ENCODE measurements around the gene USP2. TPM values are rescaled to one million over a fixed set of nuclear protein-coding genes. Genes with fewer than 3 reads are reported as not detected.

Gene USP2
- total RNA-seq, 1 experiment from 2014 or later, result 0.14 TPM

- peaks cover 12% of the 10 kb centered on the region for H3K27me3 Mint-ChIP-seq (ENCODE audit: insufficient read depth, unreplicated experiment)
- H3K36me3 Mint-ChIP-seq (ENCODE audit: insufficient read depth, unreplicated experiment), result no peaks in the 10 kb centered on the region
- TF ChIP-seq, protein P1, sequence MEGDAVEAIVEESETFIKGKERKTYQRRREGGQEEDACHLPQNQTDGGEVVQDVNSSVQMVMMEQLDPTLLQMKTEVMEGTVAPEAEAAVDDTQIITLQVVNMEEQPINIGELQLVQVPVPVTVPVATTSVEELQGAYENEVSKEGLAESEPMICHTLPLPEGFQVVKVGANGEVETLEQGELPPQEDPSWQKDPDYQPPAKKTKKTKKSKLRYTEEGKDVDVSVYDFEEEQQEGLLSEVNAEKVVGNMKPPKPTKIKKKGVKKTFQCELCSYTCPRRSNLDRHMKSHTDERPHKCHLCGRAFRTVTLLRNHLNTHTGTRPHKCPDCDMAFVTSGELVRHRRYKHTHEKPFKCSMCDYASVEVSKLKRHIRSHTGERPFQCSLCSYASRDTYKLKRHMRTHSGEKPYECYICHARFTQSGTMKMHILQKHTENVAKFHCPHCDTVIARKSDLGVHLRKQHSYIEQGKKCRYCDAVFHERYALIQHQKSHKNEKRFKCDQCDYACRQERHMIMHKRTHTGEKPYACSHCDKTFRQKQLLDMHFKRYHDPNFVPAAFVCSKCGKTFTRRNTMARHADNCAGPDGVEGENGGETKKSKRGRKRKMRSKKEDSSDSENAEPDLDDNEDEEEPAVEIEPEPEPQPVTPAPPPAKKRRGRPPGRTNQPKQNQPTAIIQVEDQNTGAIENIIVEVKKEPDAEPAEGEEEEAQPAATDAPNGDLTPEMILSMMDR (IDR thresholded peaks at IDR 0.05; ENCODE audit: unreplicated experiment), result no peak
- ChIA-PET CTCF (interaction anchor here (0.6 kb wide), 2 partner anchors 10 to 37 kb away, joined by 3 to 4 read pairs; no protein-coding TSS in a partner anchor), POLR2A (interaction anchor here (1.0 kb wide), 1 partner anchor 13 kb away, joined by 3 read pairs; no protein-coding TSS in a partner anchor)
- peak overlapping the region; percentile 93 for H3K27ac Mint-ChIP-seq (ENCODE audit: low read depth, unreplicated experiment)
- peaks cover 23% of the 10 kb centered on the region for H3K4me1 Mint-ChIP-seq (ENCODE audit: insufficient read depth, unreplicated experiment)
- intact Hi-C loops (cut with micrococcal nuclease), result no loop called here
- peaks cover 4% of the 10 kb centered on the region for H3K9me3 Mint-ChIP-seq (ENCODE audit: unreplicated experiment)
- DNase-seq (ENCODE audit: unreplicated experiment), result no peak
- BruUV-seq (replicated peaks), result no TSS peak
- H3K4me3 Mint-ChIP-seq (ENCODE audit: unreplicated experiment), result no peak overlapping the region
Measured at GRCh38 chr11:119419246-119419645, 37.8 kb upstream of the USP2 start.

GRCh38 chr11:119418759-119419158 lies 37.3 kb upstream of the USP2 start:
- H3K36me3 Mint-ChIP-seq (ENCODE audit: insufficient read depth, unreplicated experiment), result no peaks in the 10 kb centered on the region
- H3K9me3 Mint-ChIP-seq (ENCODE audit: unreplicated experiment), result peaks cover 7% of the 10 kb centered on the region
- DNase-seq (ENCODE audit: unreplicated experiment), result no peak
- intact Hi-C loops (cut with micrococcal nuclease), result no loop called here
- peaks cover 12% of the 10 kb centered on the region for H3K27me3 Mint-ChIP-seq (ENCODE audit: insufficient read depth, unreplicated experiment)
- no TSS peak for BruUV-seq (replicated peaks)
- CTCF ChIA-PET, result interaction anchor here (0.6 to 0.7 kb wide), 2 partner anchors 37 to 54 kb away, joined by 3 read pairs; no protein-coding TSS in a partner anchor
- H3K4me1 Mint-ChIP-seq (ENCODE audit: insufficient read depth, unreplicated experiment), result peaks cover 23% of the 10 kb centered on the region
- H3K27ac Mint-ChIP-seq (ENCODE audit: low read depth, unreplicated experiment), result peak overlapping the region; percentile 93
- H3K4me3 Mint-ChIP-seq (ENCODE audit: unreplicated experiment), result no peak overlapping the region
- TF ChIP-seq, protein P1 (IDR thresholded peaks at IDR 0.05; ENCODE audit: unreplicated experiment), result no peak
- POLR2A ChIA-PET, result no interaction called here

DNA sequence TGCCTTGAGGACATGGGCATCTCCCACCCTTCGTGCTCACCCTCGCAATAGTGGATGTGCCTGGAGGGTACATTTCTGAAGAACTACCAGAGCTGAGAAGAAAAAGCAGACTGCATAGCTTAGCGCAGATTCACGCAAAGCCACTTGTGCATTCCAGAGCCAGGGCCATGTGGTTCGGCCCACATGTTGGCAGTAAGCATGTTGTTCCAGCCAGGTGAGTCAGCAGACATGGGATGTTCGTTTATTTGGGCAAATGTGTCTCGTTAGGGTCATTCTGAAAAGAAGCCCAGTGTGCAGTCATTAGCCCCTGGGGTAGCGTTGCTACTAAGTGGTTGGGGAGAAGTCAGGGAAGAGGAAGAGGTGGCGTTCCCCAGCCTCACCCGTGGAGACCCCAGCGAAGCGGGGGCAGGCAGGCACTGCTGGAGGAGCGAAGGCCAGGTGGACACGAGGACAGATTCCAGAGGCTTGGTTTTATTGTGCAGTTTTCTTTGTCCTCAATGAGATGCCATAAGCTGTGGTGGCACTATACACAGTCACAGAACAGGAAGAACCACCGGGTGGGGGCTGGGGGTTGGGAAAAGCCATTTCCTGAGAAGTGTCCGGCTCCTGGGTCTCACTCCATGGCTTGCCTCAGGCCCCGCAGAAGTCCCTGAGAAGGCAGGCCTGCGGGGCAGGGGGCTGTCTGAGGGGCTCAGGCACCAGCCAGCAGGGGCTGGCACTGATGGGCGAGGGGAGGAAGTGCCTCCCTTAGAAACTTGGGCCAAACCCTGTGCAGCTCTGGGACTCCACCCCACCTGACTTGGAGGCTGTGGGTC lies 36.4 kb upstream of the USP2 start:
- Mint-ChIP-seq H3K4me3 (ENCODE audit: unreplicated experiment) (peak overlapping the region; percentile 66), H3K27ac (ENCODE audit: low read depth, unreplicated experiment) (peak overlapping the region; percentile 93), H3K36me3 (ENCODE audit: insufficient read depth, unreplicated experiment) (no peaks in the 10 kb centered on the region), H3K4me1 (ENCODE audit: insufficient read depth, unreplicated experiment) (peaks cover 23% of the 10 kb centered on the region), H3K9me3 (ENCODE audit: unreplicated experiment) (peaks cover 7% of the 10 kb centered on the region), H3K27me3 (ENCODE audit: insufficient read depth, unreplicated experiment) (peaks cover 12% of the 10 kb centered on the region)
- peak; percentile 87 for DNase-seq (ENCODE audit: unreplicated experiment)
- ChIA-PET CTCF (interaction anchor here (0.5 to 1.1 kb wide), 6 partner anchors 10 to 817 kb away, joined by 3 to 4 read pairs (median 3); no protein-coding TSS in a partner anchor), POLR2A (interaction anchor here (0.7 to 2.6 kb wide), 8 partner anchors 9 to 57 kb away, joined by 3 to 12 read pairs (median 4); partner anchors contain the start of gene USP2)
- BruUV-seq (replicated peaks), result no TSS peak
- TF ChIP-seq, protein P1 (IDR thresholded peaks at IDR 0.05; ENCODE audit: unreplicated experiment), result no peak
- intact Hi-C loops (cut with micrococcal nuclease), result loop anchor here (2.0 kb wide), 1 partner anchor 53 kb away; no protein-coding TSS in a partner anchor
